K562 (cell line): ENCODE measurements around the gene LGALS8. TPM values are rescaled to one million over a fixed set of nuclear protein-coding genes. Genes with fewer than 3 reads are reported as not detected.
A peak's percentile ranks its signal among the peaks of the same experiment; 100 is the strongest.

Source experiments
- E2F5 ChIP-seq: sonication (generic); formaldehyde crosslinking; IDR thresholded peaks from 2 replicates; pipeline ENCODE4 v1.8.0; 2022; ENCODE audit warnings: mild to moderate bottlenecking, missing genetic modification reagents
- ELK3 ChIP-seq: fragments of 450-650 bp; formaldehyde crosslinking; IDR thresholded peaks from 2 replicates; pipeline ENCODE4 v1.4.0; 2020; ENCODE audit warnings: mild to moderate bottlenecking
- LARP7 ChIP-seq: fragments of 450-650 bp; IDR thresholded peaks from 2 replicates; pipeline ENCODE4 v1.6.1; 2016
- MAX ChIP-seq: sonication (generic); formaldehyde crosslinking; IDR thresholded peaks from 2 replicates; pipeline ENCODE4 v1.9.0; 2022; ENCODE audit warnings: mild to moderate bottlenecking, missing genetic modification reagents
- MCM2 ChIP-seq: fragments of 450-650 bp; IDR thresholded peaks from 2 replicates; pipeline ENCODE4 v1.6.1; 2017; ENCODE audit warnings: low read depth, mild to moderate bottlenecking
- MITF ChIP-seq: IDR thresholded peaks from 2 replicates; pipeline ENCODE4 v1.6.1; 2014; ENCODE audit warnings: antibody characterized with exemption
- NCOA6 ChIP-seq: fragments of 450-650 bp; IDR thresholded peaks from 2 replicates; pipeline ENCODE4 v1.6.1; 2017; ENCODE audit warnings: mild to moderate bottlenecking
- NELFE ChIP-seq: IDR thresholded peaks from 2 replicates; pipeline ENCODE4 v1.6.1; 2011; ENCODE audit warnings: mild to moderate bottlenecking; ENCODE audit not compliant: insufficient read depth, insufficient read length
- POLR2B ChIP-seq: fragments of 450-650 bp; IDR thresholded peaks from 2 replicates; pipeline ENCODE4 v1.6.1; 2018; ENCODE audit warnings: low read depth; ENCODE audit not compliant: partially characterized antibody
- POLR3G ChIP-seq: IDR thresholded peaks from 2 replicates; pipeline ENCODE4 v1.6.1; 2011; ENCODE audit not compliant: insufficient read length, insufficient replicate concordance; ENCODE audit errors: extremely low read depth
- RBBP5 ChIP-seq: fragments of 200-600 bp; sonication (generic); IDR thresholded peaks from 2 replicates; pipeline ENCODE4 v1.6.1; 2012; ENCODE audit warnings: borderline replicate concordance, mild to moderate bottlenecking, low read length, control low read depth, inconsistent platforms; ENCODE audit not compliant: insufficient read depth, poor library complexity, severe bottlenecking
- SMARCB1 ChIP-seq: IDR thresholded peaks from 2 replicates; pipeline ENCODE4 v1.6.1; 2011; ENCODE audit warnings: improper control_type of control experiment, low read depth; ENCODE audit not compliant: insufficient read length
- TCF7 ChIP-seq: sonication (generic); IDR thresholded peaks from 2 replicates; pipeline ENCODE4 v1.6.1; 2016; ENCODE audit warnings: antibody characterized with exemption, borderline replicate concordance
- XRCC4 ChIP-seq: IDR thresholded peaks from one replicate; pipeline ENCODE4 v1.6.1; 2011; ENCODE audit not compliant: insufficient read depth, insufficient read length; ENCODE audit errors: extremely low read depth
- ZBTB49 ChIP-seq: sonication (generic); formaldehyde crosslinking; IDR thresholded peaks from 2 replicates; pipeline ENCODE4 v1.8.0; 2022; ENCODE audit warnings: missing genetic modification reagents, mild to moderate bottlenecking, borderline replicate concordance
- ZNF134 ChIP-seq: fragments of 250-450 bp; sonication (Bioruptor Pico); conservative IDR thresholded peaks from 2 replicates; pipeline ENCODE4 v1.4.0; 2020
- ZNF316 ChIP-seq: fragments of 450-650 bp; IDR thresholded peaks from 2 replicates; pipeline ENCODE4 v1.6.1; 2016
- ZNF395 ChIP-seq: fragments of 200-800 bp; sonication (Bioruptor generic); IDR thresholded peaks from 2 replicates; pipeline ENCODE4 v1.6.1; 2017; ENCODE audit warnings: missing genetic modification characterization, missing compliant biosample characterization
- ZNF57 ChIP-seq: fragments of 450-650 bp; formaldehyde crosslinking; IDR thresholded peaks from 2 replicates; pipeline ENCODE4 v1.4.0; 2020; ENCODE audit warnings: mild to moderate bottlenecking, moderate library complexity
- ZNF699 ChIP-seq: fragments of 250-450 bp; sonication (Bioruptor Pico); IDR thresholded peaks from 2 replicates; pipeline ENCODE4 v1.8.0; 2021; ENCODE audit warnings: mild to moderate bottlenecking, moderate library complexity; ENCODE audit not compliant: insufficient replicate concordance
- ZNF76 ChIP-seq: fragments of 250-450 bp; sonication (Bioruptor Pico); IDR thresholded peaks from 2 replicates; pipeline ENCODE4 v1.4.0; 2020; ENCODE audit warnings: mild to moderate bottlenecking, moderate library complexity, borderline replicate concordance
- polyA plus RNA-seq, 8 experiments: library from polyadenylated mRNA; depleted of rRNA in 4 of 8; stranded (reverse) in 5 of 8; unstranded in 3 of 8; fragments of >200 nt; fragmentation: Nextera tagmentation in 2 of 8; fragmentation: Illumina TruSeq in 1 of 8; extraction: Ambion mirVana in 2 of 8; extraction: Trizol in 1 of 8; gene quantifications; 2 replicates each; pipeline versions ENCODE4 v1.2.1 to v1.2.3, GENCODE V29; 2011 to 2014; ENCODE audit warnings: inconsistent platforms in 1 of 8, missing spikeins in 1 of 8
- total RNA-seq, 7 experiments: library from RNA; depleted of rRNA in 6 of 7; stranded (reverse); fragments of >200 nt in 6 of 7; fragmentation: Illumina TruSeq in 2 of 7; extraction: Trizol in 2 of 7; gene quantifications; 2 replicates each; pipeline versions ENCODE4 v1.2.1 to v1.2.3, GENCODE V29; 2011 to 2021; ENCODE audit warnings: low replicate concordance in 1 of 7

LGALS8 gene
- total and polyA plus RNA-seq, 9 of the 15 experiments (the other 6 are each of a cell fraction or from before 2014, with no cell fraction given) = 57.4 to 87.7 (median 70.3) TPM

- no peak for TF ChIP-seq ZNF57
- no peak for TF ChIP-seq SMARCB1
- no peak for TF ChIP-seq POLR3G
- TF ChIP-seq TCF7 = no peak
- TF ChIP-seq MAX (CRISPR knock-in tag) = 0 out of 2 replicates have a peak, but pooled peaks have one; percentile 33
- peak; percentile 77 for TF ChIP-seq RBBP5
- TF ChIP-seq LARP7 = no peak
- TF ChIP-seq MCM2 = no peak
- no peak for TF ChIP-seq ELK3 (CRISPR knock-in tag)
- TF ChIP-seq ZNF395 (CRISPR knock-in tag) = peak; percentile 45; the same call in 1 of the 2 replicates
- peak; percentile 91 for TF ChIP-seq MITF
- no peak for TF ChIP-seq ZNF76 (CRISPR knock-in tag)
- no peak for TF ChIP-seq XRCC4
- no peak for TF ChIP-seq ZNF699
- TF ChIP-seq NELFE = no peak
- TF ChIP-seq ZBTB49 = no peak; the same call in 1 of the 2 replicates
- no peak for TF ChIP-seq ZNF134 (CRISPR knock-in tag)
- 0 out of 2 replicates have a peak, but pooled peaks have one; percentile 74 for TF ChIP-seq E2F5 (CRISPR knock-in tag)
- no peak for TF ChIP-seq NCOA6
- peak; percentile 89 for TF ChIP-seq ZNF316
- peak; percentile 67 for TF ChIP-seq POLR2B
Measured at GRCh38 chr1:236524142-236524894, 536 bp downstream of the LGALS8 start (continued).
